ENCODE measurements around the gene CLDN16. TPM values are rescaled to one million over a fixed set of nuclear protein-coding genes. Genes with fewer than 3 reads are reported as not detected.

Gene CLDN16
- total and polyA plus RNA-seq, 9 donors, result 0.06 to 5.2 (median 0.25) TPM; not detected in 2

DNA sequence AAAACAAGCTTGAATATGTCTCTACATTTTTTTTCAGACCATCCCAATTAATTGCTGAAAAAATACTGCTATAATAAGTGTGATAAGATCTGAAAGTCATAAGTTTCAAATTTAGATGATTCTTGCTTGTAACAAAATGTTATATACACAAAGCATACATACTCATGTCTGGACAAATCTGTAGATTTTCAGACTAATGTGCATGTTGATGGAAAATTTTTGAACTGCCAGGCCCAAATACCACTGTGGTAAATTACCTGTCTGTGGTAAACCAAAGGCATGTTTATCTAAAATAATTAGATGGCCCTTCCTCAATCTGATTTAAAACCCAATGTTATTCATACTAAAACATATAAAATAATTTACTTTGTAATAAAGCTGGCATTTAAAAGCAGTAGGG, 31.7 kb upstream of the CLDN16 start:
- Histone ChIP-seq H3K9me3 (no peaks in the 10 kb centered on the region), H3K4me1 (ENCODE audit: insufficient read depth) (no peaks in the 10 kb centered on the region), H3K27ac (no peak overlapping the region), H3K4me3 (no peak overlapping the region), H3K36me3 (no peaks in the 10 kb centered on the region), H3K27me3 (no peaks in the 10 kb centered on the region)
- intact Hi-C loops (cut with DNase I), result no loop called here
- TF ChIP-seq POLR2A (IDR thresholded peaks at IDR 0.05) (no peak), EP300 (IDR thresholded peaks at IDR 0.05) (no peak)
- TF ChIP-seq, protein P1, sequence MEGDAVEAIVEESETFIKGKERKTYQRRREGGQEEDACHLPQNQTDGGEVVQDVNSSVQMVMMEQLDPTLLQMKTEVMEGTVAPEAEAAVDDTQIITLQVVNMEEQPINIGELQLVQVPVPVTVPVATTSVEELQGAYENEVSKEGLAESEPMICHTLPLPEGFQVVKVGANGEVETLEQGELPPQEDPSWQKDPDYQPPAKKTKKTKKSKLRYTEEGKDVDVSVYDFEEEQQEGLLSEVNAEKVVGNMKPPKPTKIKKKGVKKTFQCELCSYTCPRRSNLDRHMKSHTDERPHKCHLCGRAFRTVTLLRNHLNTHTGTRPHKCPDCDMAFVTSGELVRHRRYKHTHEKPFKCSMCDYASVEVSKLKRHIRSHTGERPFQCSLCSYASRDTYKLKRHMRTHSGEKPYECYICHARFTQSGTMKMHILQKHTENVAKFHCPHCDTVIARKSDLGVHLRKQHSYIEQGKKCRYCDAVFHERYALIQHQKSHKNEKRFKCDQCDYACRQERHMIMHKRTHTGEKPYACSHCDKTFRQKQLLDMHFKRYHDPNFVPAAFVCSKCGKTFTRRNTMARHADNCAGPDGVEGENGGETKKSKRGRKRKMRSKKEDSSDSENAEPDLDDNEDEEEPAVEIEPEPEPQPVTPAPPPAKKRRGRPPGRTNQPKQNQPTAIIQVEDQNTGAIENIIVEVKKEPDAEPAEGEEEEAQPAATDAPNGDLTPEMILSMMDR (IDR thresholded peaks at IDR 0.05), result no peak
- DNase-seq, result no peak

DNA sequence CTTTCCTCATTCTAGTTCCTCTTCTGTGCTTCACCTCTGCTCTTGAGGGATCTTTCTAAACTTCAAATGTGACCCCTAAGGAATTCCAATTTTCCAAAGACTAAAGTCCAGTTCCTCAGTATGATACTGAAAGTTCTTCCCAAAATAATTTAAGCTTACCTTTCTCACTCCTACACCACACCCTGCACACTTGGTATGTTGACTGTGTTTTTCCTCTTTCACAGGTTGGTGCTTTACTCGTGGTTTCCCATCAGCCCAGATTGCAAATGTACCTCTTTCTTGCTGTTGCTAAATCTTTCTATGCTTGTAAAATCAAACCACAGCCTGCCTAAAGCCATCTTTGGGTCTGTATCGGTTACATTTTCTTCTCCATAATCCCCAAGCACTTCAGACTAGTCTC, 30.5 kb upstream of the CLDN16 start:
- intact Hi-C loops (cut with DNase I), result no loop called here
- DNase-seq, result no peak
- TF ChIP-seq, protein P1 (IDR thresholded peaks at IDR 0.05), result no peak
- TF ChIP-seq POLR2A (IDR thresholded peaks at IDR 0.05), result no peak
- no peak for TF ChIP-seq EP300 (IDR thresholded peaks at IDR 0.05)
- Histone ChIP-seq H3K27me3 (no peaks in the 10 kb centered on the region), H3K9me3 (no peaks in the 10 kb centered on the region), H3K27ac (no peak overlapping the region), H3K36me3 (no peaks in the 10 kb centered on the region), H3K4me3 (no peak overlapping the region), H3K4me1 (ENCODE audit: insufficient read depth) (peaks cover 3% of the 10 kb centered on the region)
- WGBS, 3 donors, result 85 to 96% (median 93%) methylated on average over 2 of the region's 2 CpGs

DNA sequence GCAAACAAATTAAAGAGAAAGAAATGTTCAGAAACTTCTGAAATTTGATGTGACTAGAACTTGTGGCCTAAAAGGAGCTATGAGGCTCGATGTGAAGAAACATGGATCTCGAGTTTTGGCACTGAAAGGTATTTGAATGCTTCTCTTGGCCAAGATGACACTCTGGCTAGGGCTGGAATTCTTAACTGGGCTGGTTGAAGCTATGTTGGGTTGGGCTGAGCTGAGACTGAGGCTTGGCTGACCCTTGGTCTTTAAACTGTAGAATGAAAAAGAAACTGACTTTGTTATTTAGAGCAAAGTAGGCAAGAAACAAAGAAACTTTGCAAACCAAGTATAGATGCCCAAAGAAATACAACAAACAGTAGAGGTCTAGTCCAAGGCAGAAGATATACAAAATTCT, 28.1 kb upstream of the CLDN16 start:
- intact Hi-C loops (cut with DNase I), result no loop called here
- Histone ChIP-seq H3K4me1 (ENCODE audit: insufficient read depth) (peaks cover 3% of the 10 kb centered on the region), H3K9me3 (no peaks in the 10 kb centered on the region), H3K4me3 (no peak overlapping the region), H3K27me3 (no peaks in the 10 kb centered on the region), H3K27ac (no peak overlapping the region), H3K36me3 (no peaks in the 10 kb centered on the region)
- TF ChIP-seq, protein P1 (IDR thresholded peaks at IDR 0.05), result no peak
- no peak for TF ChIP-seq POLR2A (IDR thresholded peaks at IDR 0.05)
- no peak for TF ChIP-seq EP300 (IDR thresholded peaks at IDR 0.05)
- no peak for DNase-seq
- 37 to 62% (median 51%) methylated on average over 2 of the region's 2 CpGs for WGBS, 3 donors

DNA sequence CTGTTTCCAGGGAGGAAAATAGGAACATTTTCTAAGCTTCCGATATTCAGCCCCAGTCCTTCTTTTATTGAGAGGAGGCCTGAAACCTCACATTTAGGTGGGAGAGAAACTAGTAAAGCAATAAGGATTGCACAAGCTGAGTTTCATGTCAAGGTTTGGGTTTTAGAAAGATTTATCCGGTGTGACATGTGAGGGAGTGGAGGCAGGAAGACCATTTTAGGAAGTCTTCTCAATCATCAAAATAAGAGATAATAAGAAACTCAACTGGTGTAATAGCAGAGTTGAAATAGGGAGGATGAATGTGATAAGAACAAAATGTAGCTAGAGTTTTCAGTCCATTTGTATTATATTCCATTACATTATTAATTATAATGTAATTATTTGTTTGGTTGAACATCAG, 27.7 kb upstream of the CLDN16 start:
- TF ChIP-seq, protein P1 (IDR thresholded peaks at IDR 0.05), result no peak
- TF ChIP-seq POLR2A (IDR thresholded peaks at IDR 0.05) (no peak), EP300 (IDR thresholded peaks at IDR 0.05) (no peak)
- H3K27ac ChIP-seq, result no peak overlapping the region
- WGBS, 3 donors, result 15 to 44% (median 28%) methylated on average over 2 of the region's 2 CpGs
- no peak overlapping the region for H3K4me3 ChIP-seq
- H3K9me3 ChIP-seq, result no peaks in the 10 kb centered on the region
- no peak for DNase-seq
- peaks cover 3% of the 10 kb centered on the region for H3K4me1 ChIP-seq (ENCODE audit: insufficient read depth)
- no peaks in the 10 kb centered on the region for H3K36me3 ChIP-seq
- no peaks in the 10 kb centered on the region for H3K27me3 ChIP-seq
- intact Hi-C loops (cut with DNase I), result no loop called here

DNA sequence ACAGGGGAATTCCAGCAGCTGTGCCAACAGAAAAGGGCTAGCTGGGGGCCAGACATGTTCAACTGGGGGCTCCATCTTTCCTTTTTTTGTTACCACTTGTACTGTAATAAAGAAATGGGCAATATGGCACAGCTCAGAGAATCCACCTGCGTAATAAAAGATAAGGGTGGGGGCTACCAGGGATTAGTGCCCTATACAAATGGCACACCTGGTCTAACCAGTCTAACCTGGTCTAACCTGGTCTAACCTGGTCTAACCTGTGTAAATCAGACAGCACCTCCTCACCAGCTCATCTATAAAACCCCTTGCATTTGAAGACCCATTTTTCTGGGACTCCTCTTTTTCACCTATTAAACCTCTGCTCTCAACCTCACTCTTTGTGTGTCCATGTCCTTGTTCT, 26.2 kb upstream of the CLDN16 start:
- Histone ChIP-seq H3K4me3 (no peak overlapping the region), H3K27ac (no peak overlapping the region), H3K27me3 (no peaks in the 10 kb centered on the region), H3K4me1 (ENCODE audit: insufficient read depth) (peaks cover 3% of the 10 kb centered on the region), H3K9me3 (no peaks in the 10 kb centered on the region), H3K36me3 (no peaks in the 10 kb centered on the region)
- WGBS, 3 donors, result 71 to 89% (median 77%) methylated on average over 1 of the region's 1 CpG
- no peak for DNase-seq
- TF ChIP-seq, protein P1 (IDR thresholded peaks at IDR 0.05), result no peak
- TF ChIP-seq EP300 (IDR thresholded peaks at IDR 0.05) (no peak), POLR2A (IDR thresholded peaks at IDR 0.05) (no peak)
- intact Hi-C loops (cut with DNase I), result no loop called here

Data from ovary (tissue), 9 donors.